IMR-90 (cell line): ENCODE measurements around the gene SGSM2.

Experiments used
- CEBPB ChIP-seq: IDR thresholded peaks from 2 replicates; pipeline ENCODE4 v1.6.1; 2012; ENCODE audit warnings: low read depth, low read length, improper control_type of control experiment
- POLR2A ChIP-seq: IDR thresholded peaks from 2 replicates; pipeline ENCODE4 v1.6.1; 2012; ENCODE audit warnings: mild to moderate bottlenecking, low read depth, low read length
- RAD21 ChIP-seq: IDR thresholded peaks from 2 replicates; pipeline ENCODE4 v1.6.1; 2012; ENCODE audit warnings: low read length, improper control_type of control experiment
- TF ChIP-seq, protein P1 (sequence below): conservative IDR thresholded peaks from 2 replicates; pipeline ENCODE4 v1.5.1; 2012; ENCODE audit warnings: mild to moderate bottlenecking, low read depth, low read length, improper control_type of control experiment
- TF ChIP-seq, protein P2 (sequence below): fragments of 150-350 bp; IDR thresholded peaks from 2 replicates; pipeline ENCODE4 v1.6.1; 2016; ENCODE audit warnings: low read depth, mild to moderate bottlenecking, low read length, moderate library complexity, borderline replicate concordance
- TF ChIP-seq, protein P3 (sequence below): fragments of 150-350 bp; IDR thresholded peaks from 2 replicates; pipeline ENCODE4 v1.6.1; 2017; ENCODE audit warnings: mild to moderate bottlenecking, antibody characterized with exemption, low read length, low read depth

DNA sequence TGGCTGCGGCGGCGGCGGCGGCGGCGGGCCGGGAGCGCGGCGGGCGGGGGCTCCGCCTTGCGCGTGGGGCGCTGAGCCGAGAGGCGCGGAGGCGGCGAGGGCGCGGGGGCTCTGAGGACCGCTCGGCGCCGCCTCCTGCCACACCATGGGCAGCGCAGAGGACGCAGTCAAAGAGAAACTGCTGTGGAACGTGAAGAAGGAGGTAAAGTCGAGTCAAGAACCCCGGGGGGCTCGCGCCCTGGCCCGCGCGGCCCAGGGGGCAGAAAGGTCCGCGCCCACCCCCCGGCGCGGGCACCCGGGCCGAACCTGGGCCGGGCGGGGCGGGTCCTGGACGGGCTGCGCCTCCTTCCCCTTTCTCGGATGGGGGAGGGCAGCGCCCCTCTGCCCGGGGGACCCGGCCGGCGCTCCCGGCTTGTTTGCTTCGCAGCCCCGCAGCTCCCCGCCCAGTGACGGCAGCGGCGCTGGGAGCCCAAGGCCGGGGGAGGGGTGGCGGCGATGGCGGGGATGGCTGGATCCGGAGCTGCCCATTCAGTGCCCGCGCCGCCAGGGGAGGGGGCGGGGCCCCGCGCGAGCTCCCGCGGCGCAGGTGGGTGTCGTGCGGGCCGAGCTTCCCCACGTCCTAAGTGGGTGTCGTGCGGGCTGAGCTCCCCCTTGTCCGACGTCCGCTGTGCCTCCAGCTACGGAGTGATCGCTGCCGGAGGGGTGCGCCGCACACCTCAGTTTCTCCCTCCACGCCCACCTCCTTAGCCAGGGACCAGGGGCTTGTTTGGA is 428 bp downstream of the SGSM2 start:
- TF ChIP-seq, protein P1, sequence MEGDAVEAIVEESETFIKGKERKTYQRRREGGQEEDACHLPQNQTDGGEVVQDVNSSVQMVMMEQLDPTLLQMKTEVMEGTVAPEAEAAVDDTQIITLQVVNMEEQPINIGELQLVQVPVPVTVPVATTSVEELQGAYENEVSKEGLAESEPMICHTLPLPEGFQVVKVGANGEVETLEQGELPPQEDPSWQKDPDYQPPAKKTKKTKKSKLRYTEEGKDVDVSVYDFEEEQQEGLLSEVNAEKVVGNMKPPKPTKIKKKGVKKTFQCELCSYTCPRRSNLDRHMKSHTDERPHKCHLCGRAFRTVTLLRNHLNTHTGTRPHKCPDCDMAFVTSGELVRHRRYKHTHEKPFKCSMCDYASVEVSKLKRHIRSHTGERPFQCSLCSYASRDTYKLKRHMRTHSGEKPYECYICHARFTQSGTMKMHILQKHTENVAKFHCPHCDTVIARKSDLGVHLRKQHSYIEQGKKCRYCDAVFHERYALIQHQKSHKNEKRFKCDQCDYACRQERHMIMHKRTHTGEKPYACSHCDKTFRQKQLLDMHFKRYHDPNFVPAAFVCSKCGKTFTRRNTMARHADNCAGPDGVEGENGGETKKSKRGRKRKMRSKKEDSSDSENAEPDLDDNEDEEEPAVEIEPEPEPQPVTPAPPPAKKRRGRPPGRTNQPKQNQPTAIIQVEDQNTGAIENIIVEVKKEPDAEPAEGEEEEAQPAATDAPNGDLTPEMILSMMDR: no peak
- TF ChIP-seq RAD21: no peak
- TF ChIP-seq POLR2A: 0 out of 2 replicates have a peak, but pooled peaks have one; percentile 55
- TF ChIP-seq, protein P2, sequence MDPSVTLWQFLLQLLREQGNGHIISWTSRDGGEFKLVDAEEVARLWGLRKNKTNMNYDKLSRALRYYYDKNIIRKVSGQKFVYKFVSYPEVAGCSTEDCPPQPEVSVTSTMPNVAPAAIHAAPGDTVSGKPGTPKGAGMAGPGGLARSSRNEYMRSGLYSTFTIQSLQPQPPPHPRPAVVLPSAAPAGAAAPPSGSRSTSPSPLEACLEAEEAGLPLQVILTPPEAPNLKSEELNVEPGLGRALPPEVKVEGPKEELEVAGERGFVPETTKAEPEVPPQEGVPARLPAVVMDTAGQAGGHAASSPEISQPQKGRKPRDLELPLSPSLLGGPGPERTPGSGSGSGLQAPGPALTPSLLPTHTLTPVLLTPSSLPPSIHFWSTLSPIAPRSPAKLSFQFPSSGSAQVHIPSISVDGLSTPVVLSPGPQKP: no peak
- no peak for TF ChIP-seq CEBPB
- TF ChIP-seq, protein P3, sequence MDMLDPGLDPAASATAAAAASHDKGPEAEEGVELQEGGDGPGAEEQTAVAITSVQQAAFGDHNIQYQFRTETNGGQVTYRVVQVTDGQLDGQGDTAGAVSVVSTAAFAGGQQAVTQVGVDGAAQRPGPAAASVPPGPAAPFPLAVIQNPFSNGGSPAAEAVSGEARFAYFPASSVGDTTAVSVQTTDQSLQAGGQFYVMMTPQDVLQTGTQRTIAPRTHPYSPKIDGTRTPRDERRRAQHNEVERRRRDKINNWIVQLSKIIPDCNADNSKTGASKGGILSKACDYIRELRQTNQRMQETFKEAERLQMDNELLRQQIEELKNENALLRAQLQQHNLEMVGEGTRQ: no peak
